Measurements from ENCODE around the gene DRD3. TPM values are rescaled to one million over a fixed set of nuclear protein-coding genes. Genes with fewer than 3 reads are reported as not detected.

DRD3 gene
- total RNA-seq, result not detected in 2 replicates

DNA sequence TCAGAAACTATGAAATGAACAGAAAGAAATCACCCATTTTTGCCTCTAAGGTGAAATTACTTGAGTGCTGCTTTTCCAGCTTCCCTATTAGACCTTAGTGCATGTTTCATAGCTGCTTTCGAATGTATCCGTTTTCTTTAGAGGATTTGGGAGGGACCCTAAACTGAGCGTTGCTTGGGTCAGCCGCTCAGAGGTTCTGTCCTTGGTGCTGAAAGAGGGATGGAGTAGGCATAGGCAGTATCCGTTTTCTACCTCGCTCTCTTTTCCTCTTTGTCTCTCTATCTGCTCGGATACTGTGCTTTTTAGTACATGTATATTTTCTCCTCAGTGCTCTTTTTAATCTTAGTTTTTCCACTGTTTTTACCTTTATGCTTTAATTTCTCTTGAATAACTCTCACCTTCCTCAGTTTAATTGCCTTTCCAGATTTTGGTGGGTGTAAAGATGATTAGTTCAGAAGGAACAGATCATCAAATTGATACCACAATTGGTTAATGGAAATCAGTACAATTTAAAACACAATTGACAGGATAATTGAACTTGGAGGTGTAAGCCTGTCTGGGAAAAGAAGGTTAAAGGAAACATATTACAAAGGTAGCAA is at the start of gene DRD3:
DRD3 (minus strand) TSS at position 283 of the 599 bp plus-strand sequence. CDS start 7,060 bp downstream, outside the sequence.

Other genes with a start within 250 kb of the DRD3 start
- 1.6 and 3.5 TPM in 2 replicates for gene ZDHHC23, start 231.0 kb downstream of the DRD3 start, total RNA-seq
- 3.4 and 5.1 TPM in 2 replicates for gene CCDC191, start 122.5 kb downstream of the DRD3 start, total RNA-seq
- gene QTRT2, start 122.3 kb downstream of the DRD3 start, total RNA-seq, result 11.0 and 12.2 TPM in 2 replicates
- under 0.01 TPM in 1 of 2 replicates, not detected in the other for gene ZNF80, start 58.5 kb upstream of the DRD3 start, total RNA-seq
- gene TIGIT, start 115.0 kb upstream of the DRD3 start, total RNA-seq, result not detected in 2 replicates

Measured in placental epithelial cell (primary cell).